Chondrocyte (in vitro differentiated cells): ENCODE data around the gene VOPP1. TPM values are rescaled to one million over a fixed set of nuclear protein-coding genes. Genes with fewer than 3 reads are reported as not detected.
"Not testable (repeated sequence)": the region's sequence is repeated elsewhere in the genome, so short reads cannot be mapped to it uniquely, and the experiment has no call there.

ENCODE experiments used
- DNase-seq: peaks from one replicate; pipeline ENCODE4 v3.0.0; 2021; ENCODE audit warnings: mixed read lengths, low spot score
- H3K27ac Mint-ChIP-seq: one replicate; pipeline ENCODE4 v1.8.0; 2021; ENCODE audit warnings: mild to moderate bottlenecking, moderate library complexity, mixed read lengths; ENCODE audit not compliant: unreplicated experiment
- H3K27me3 Mint-ChIP-seq: 2 replicates; pipeline ENCODE4 v1.8.0; 2021; ENCODE audit warnings: low read depth, mixed read lengths
- H3K36me3 Mint-ChIP-seq: 2 replicates; pipeline ENCODE4 v1.8.0; 2021; ENCODE audit warnings: low read depth, mixed read lengths
- H3K4me1 Mint-ChIP-seq: 2 replicates; pipeline ENCODE4 v1.8.0; 2021; ENCODE audit warnings: low read depth, mild to moderate bottlenecking, mixed read lengths
- H3K4me3 Mint-ChIP-seq: one replicate; pipeline ENCODE4 v1.8.0; 2021; ENCODE audit warnings: mild to moderate bottlenecking, moderate library complexity, mixed read lengths; ENCODE audit not compliant: unreplicated experiment
- H3K9me3 Mint-ChIP-seq: 2 replicates; pipeline ENCODE4 v1.8.0; 2021; ENCODE audit warnings: low read depth, mixed read lengths
- total RNA-seq: library from RNA; stranded (reverse); gene quantifications from 3 replicates; pipeline ENCODE4 v1.2.1, GENCODE V29; 2021
- TF ChIP-seq, protein P1 (sequence below): fragments of 200-600 bp; sonication (generic); IDR thresholded peaks from 2 replicates; pipeline ENCODE4 v1.5.0; 2021; ENCODE audit warnings: antibody characterized with exemption, mild to moderate bottlenecking, moderate library complexity

VOPP1 gene
- total RNA-seq, 1 donor from 2014 or later: 69.2 TPM

DNA sequence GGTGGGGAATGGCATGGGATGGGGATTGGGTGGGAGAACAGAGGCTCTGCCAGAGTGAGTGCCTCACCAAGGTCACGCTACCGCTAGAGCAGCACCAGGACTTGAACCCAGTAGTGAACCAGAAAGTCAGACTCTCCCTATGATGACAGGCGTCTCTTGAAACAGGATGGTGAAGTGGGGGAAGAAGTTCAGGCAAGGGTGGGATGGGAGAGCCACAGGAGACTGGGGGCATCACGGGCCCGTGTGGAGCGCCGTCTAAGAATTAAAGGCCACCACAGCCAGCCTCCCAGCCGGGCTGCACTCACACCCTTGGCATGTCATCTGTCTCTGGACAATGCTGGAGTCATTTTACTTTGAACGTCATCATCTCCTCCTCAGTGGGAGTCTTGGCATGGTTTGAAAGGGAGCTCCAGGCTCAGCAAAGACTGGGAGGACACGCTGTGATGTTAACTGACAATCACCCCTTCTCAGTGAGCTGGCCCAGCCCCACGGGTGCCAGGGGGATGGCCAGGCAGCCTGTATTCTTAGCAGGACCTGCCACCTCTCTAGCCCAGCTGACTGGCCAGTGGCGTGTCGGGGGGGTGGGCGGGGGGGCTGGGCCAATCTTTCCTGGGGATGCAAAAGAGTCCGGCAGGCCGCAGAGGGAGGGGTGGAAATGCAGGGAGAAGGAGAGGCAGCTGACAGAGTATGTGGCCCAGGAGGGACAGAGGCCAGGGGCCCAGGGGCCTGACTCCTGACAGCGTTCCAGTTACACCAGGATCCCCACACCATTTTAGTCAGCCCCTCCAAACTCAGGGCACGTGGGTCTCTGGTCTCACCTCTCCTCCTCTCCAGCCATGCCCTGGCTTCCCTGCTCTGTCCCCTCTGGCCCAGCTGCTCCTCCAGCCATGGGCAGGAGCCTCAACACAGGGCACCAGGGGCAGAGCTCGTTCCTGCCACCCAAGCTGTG lies 96.2 kb downstream of the VOPP1 start:
- H3K4me1 Mint-ChIP-seq: peaks cover 32% of the 10 kb centered on the region
- peak overlapping the region; percentile 61 for H3K27ac Mint-ChIP-seq
- peaks cover 9% of the 10 kb centered on the region for H3K36me3 Mint-ChIP-seq
- TF ChIP-seq, protein P1, sequence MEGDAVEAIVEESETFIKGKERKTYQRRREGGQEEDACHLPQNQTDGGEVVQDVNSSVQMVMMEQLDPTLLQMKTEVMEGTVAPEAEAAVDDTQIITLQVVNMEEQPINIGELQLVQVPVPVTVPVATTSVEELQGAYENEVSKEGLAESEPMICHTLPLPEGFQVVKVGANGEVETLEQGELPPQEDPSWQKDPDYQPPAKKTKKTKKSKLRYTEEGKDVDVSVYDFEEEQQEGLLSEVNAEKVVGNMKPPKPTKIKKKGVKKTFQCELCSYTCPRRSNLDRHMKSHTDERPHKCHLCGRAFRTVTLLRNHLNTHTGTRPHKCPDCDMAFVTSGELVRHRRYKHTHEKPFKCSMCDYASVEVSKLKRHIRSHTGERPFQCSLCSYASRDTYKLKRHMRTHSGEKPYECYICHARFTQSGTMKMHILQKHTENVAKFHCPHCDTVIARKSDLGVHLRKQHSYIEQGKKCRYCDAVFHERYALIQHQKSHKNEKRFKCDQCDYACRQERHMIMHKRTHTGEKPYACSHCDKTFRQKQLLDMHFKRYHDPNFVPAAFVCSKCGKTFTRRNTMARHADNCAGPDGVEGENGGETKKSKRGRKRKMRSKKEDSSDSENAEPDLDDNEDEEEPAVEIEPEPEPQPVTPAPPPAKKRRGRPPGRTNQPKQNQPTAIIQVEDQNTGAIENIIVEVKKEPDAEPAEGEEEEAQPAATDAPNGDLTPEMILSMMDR: no peak
- H3K9me3 Mint-ChIP-seq: no peaks in the 10 kb centered on the region
- DNase-seq: no peak
- H3K27me3 Mint-ChIP-seq: no peaks in the 10 kb centered on the region
- no peak overlapping the region for H3K4me3 Mint-ChIP-seq

DNA sequence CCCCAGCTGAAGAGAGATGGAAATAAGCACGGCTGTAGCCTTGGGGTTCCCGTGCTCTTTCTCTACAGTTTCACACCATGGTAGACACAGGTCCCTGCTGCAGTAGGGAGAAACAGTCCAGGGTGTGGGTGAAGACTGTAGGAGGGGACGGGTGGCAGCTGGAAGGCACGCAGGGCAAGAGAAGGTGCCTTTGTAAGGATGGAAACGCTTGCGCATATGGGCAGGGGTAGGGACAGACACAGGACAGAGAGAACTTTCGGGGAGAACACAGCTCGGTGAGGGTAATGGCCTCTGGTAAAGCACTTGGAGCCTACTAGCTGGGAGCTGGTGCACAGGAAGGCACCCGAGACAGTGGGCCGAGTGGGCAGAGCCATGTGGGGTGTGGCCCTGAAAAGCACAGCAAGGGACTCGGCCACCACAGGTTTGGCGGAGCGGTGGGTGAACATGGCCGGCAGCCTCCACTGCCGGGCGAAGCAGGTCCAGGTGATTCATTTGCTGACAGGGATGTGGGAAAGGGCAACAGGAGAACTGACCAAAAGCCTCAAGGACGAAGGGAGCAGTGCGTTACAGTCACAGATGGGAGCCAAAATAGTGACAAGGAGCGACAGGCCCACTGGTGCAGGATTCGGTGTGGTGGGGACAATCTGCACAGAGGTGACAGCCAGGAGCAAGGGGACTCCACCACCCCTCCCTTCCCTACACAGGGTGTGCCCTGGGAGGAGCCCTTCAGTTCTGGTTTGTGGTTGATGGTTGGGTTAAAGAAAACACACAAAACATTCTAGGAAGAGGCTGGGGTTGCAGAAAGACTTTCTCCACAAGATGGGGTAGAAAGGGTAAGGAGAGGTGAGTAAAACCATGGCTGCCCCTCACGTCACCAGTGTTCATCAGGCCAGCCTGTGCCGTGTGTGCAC lies 97.1 kb downstream of the VOPP1 start:
- Mint-ChIP-seq H3K9me3 (no peaks in the 10 kb centered on the region), H3K4me3 (no peak overlapping the region)
- no peak for DNase-seq

DNA sequence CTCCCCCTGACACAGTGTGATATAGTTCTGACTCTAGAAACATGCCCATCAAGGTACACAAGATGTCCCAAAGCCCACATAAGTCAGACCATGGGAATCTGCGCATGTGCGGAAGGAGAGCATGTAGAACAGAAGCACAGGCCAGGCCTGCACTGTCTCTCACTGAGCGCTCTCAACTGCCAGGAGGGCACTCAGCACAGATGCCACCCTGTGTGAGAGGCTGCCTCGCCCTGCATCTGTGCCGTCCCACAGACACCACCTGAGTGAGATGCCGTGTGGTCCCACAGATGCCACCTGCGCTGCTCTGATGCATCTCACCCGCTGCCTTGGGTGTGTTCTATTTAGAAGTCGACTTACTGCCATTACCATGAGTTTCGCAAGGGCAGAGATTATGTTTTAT lies 98.4 kb downstream of the VOPP1 start:
- H3K36me3 Mint-ChIP-seq: peaks cover 9% of the 10 kb centered on the region
- H3K4me3 Mint-ChIP-seq: no peak overlapping the region
- peaks cover 32% of the 10 kb centered on the region for H3K4me1 Mint-ChIP-seq
- H3K27me3 Mint-ChIP-seq: no peaks in the 10 kb centered on the region
- DNase-seq: no peak
- TF ChIP-seq, protein P1: no peak
- no peak overlapping the region for H3K27ac Mint-ChIP-seq
- H3K9me3 Mint-ChIP-seq: no peaks in the 10 kb centered on the region

More for the DNA sequence above, 97.1 kb downstream of the VOPP1 start:
- H3K4me1 Mint-ChIP-seq: peaks cover 32% of the 10 kb centered on the region
- peak overlapping the region; percentile 11 for H3K27ac Mint-ChIP-seq
- H3K27me3 Mint-ChIP-seq: no peaks in the 10 kb centered on the region
- TF ChIP-seq, protein P1: no peak
- H3K36me3 Mint-ChIP-seq: peaks cover 9% of the 10 kb centered on the region

DNA sequence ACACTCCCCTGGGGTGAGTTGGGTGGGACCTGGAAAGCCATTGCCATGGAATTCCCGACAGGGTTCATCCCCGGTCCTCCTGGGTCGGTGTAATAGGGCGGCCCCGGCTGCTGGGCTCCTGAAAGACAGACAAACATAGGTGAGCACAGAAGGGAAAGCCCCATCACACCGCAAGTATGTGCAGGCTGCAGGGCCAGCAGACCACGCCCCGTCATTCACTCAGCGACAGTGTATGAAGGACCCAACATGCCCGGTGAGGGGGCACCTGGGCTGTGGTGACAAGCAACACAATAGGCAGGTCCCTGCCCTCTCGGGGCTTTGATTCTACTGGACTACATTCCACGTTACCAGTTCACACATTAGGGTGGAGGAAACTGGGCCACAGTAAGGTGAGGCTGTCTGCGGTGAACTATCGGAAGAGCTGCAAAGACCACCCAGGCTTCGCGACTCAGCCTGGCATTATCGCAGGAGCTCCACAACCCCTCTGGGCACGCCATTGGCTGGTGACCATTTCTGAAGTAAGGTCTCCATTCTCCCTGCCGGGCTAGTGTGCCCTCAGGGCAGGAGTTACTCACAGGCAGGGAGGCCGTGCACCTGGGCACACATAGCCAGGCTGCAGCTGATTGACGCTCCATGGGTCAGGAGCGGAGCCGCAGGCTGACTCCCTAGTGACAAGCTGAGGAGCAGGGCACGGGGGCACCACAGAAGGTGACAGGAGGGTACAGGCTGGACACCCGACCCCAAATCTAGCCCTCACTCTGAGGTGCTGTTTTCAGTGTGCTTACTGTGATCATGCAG lies 99.2 kb downstream of the VOPP1 start:
- no peaks in the 10 kb centered on the region for H3K9me3 Mint-ChIP-seq
- H3K27ac Mint-ChIP-seq: no peak overlapping the region
- peaks cover 9% of the 10 kb centered on the region for H3K36me3 Mint-ChIP-seq
- H3K27me3 Mint-ChIP-seq: no peaks in the 10 kb centered on the region
- DNase-seq: no peak
- peaks cover 25% of the 10 kb centered on the region for H3K4me1 Mint-ChIP-seq
- TF ChIP-seq, protein P1: no peak
- no peak overlapping the region for H3K4me3 Mint-ChIP-seq

DNA sequence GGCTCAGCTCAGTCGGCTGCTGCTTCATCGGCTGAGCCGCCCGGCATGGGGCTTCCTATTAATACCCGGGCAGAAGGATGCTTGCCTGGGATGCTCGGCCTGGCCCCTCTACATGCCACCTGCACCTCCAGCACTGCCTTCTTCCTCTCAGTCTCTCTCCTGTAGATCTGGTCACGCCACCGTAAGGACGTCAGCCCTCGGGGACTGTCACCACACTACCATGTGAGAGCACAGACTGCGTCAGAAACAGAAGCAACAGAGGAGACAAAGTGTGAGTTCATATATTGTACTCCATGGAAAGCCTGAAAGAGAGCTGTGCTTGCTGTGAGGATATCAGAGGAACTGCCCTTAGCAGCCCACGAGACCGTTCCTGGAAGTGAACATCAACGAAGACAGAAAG lies 99.9 kb downstream of the VOPP1 start:
- H3K36me3 Mint-ChIP-seq: peaks cover 12% of the 10 kb centered on the region
- H3K27me3 Mint-ChIP-seq, DNase-seq, H3K9me3 Mint-ChIP-seq, H3K27ac Mint-ChIP-seq, H3K4me3 Mint-ChIP-seq: not testable (repeated sequence)
- peaks cover 18% of the 10 kb centered on the region for H3K4me1 Mint-ChIP-seq

DNA sequence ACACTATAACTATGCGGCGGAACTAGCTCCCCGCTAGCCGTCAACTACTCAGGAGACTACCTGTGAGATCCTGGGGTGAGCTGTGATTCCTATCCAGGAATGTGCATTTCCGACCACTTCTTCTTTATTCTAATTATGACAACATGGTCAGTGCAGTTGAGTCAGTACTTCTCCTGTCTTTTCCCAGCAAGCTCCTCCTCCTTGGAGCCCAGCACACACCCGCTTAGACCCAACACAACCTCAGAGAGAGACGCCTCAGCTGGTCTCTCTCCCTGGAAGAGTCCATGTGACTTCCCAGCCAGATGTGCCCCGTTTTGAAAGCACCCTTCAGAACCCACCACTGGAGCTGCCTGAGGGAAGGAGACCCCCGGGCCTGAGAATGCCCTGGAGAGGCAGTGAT lies 100.7 kb downstream of the VOPP1 start:
- not testable (repeated sequence) for H3K4me3 Mint-ChIP-seq, H3K9me3 Mint-ChIP-seq, H3K27ac Mint-ChIP-seq, DNase-seq, H3K27me3 Mint-ChIP-seq
- Mint-ChIP-seq H3K36me3 (peaks cover 14% of the 10 kb centered on the region), H3K4me1 (peaks cover 10% of the 10 kb centered on the region)
